Endometrium (tissue), 2 donors: Measurements from ENCODE around the gene COP1.
"Not testable (repeated sequence)": the region's sequence is repeated elsewhere in the genome, so short reads cannot be mapped to it uniquely, and the experiment has no call there.

Experiments used
- FAIRE-seq: peaks from 2 replicates; lab custom pipeline; 2012; peaks lifted over from hg19 to GRCh38; lab: Jason Lieb, UNC
- donor health status: control.
- donor health status: control.

The COP1 gene

DNA sequence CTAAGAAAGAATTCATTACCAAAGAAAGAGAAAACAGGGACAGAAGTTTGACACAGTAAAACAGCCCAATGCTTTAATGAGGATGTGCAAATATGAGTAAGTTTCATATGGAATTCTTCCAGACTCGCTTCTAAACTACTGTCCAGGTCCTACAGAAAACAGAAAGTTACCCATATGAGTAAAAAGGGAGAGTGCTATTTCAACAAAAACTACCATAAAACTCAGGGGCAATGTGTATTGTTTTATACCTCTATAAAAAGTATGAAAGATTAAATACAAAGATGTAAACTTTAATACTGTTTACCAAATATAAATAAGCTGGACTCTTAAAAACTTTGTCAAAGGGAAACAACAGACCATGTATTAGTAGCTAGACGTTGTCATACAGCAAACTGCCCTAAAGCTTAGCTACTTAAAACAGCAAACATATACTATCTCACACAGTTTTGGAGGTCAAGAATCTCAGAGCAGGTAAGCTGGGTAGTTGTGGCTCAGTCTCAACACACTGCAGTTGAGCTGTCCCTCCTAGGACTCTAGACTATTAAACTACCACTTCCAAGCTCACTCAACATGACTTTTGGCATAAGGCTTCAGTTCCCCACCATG is 174.9 kb downstream of the COP1 start:
- FAIRE-seq, result no peak

- no peak for FAIRE-seq
These were observed 177.5 kb downstream of the COP1 start for GRCh38 chr1:176029609-176030008.

DNA sequence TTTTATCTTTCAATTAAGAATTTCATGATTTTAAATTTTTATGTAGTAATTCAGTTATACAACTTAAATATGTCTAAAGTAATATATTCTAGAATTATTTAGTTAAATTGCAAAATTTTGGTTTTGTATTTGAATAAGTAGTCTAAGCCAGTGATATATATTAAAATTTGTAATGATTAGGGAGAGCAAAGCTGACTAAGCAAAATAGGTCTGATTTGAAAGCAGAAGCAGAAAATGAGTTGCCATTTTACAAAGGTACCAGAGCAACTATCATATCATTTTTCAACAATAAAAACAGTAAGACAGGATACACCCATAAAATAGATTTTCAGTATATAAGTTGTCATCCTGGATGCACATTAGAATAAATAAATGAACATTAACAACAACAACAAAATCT is 177.9 kb downstream of the COP1 start:
- FAIRE-seq, result no peak

- FAIRE-seq, result not testable (repeated sequence)
These were observed 179.2 kb downstream of the COP1 start for GRCh38 chr1:176027934-176028333.

- no peak for FAIRE-seq
These were observed 184.5 kb downstream of the COP1 start for GRCh38 chr1:176022574-176022973.

DNA sequence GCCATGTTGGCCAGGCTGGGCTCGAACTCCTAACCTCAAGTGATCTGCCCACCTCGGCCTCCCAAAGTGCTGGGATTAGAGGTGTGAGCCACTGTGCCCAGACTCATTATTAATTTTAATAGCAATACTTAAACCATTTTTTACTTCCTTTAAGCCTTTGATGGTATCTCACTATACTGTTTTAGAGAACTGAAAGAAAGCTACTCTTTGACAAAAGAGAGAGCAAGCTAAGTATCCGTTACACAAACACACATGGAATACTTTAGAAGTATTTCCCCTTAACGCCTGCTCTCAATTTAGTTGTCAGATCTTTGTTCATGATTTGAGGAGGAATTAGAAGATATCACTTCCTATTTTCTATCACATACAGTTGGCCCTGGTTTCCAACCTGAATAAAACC is 189.4 kb downstream of the COP1 start:
- no peak for FAIRE-seq

GRCh38 chr1:176009951-176010350 is 197.1 kb downstream of the COP1 start:
- FAIRE-seq, result no peak

DNA sequence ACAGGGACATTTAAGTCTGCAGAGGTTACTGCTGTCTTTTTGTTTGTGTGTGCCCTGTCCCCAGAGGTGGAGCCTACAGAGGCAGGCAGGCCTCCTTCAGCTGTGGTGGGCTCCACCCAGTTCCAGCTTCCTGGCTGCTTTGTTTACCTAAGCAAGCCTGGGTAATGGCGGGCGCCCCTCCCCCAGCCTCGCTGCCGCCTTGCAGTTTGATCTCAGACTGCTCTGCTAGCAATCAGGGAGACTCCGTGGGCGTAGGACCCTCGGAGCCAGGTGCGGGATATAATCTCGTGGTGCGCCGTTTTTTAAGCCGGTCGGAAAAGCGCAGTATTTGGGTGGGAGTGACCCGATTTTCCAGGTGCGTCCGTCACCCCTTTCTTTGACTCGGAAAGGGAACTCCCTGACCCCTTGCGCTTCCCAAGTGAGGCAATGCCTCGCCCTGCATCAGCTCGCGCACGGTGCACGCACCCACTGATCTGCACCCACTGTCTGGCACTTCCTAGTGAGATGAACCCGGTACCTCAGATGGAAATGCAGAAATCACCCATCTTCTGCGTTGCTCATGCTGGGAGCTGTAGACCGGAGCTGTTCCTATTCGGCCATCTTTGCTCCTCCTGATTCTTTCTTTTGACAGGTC is 199.2 kb downstream of the COP1 start:
- not testable (repeated sequence) for FAIRE-seq

DNA sequence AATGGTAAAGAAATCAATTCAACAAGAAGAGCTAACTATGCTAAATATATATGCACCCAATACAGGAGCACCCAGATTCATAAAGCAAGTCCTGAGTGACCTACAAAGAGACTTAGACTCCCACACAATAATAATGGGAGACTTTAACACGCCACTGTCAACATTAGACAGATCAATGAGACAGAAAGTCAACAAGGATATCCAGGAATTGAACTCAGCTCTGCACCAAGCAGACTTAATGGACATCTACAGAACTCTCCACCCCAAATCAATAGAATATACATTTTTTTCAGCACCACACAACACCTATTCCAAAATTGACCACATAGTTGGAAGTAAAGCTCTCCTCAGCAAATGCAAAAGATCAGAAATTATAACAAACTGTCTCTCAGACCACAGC is 212.4 kb downstream of the COP1 start:
- not testable (repeated sequence) for FAIRE-seq

GRCh38 chr1:175992825-175993224 is 214.3 kb downstream of the COP1 start:
- not testable (repeated sequence) for FAIRE-seq

DNA sequence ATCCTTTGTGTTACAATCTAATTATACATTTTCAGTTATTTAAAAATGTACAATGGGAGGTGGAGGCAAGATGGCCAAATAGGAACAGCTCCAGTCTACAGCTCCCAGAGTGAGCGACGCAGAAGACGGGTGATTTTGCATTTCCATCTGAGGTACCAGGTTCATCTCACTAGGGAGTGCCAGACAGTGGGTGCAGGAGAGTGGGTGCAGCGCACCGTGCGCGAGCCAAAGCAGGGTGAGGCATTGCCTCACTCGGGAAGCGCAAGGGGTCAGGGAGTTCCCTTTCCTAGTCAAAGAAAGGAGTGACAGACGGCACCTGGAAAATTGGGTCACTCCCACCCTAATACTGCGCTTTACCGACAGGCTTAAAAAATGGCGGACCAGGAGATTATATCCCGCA is 214.9 kb downstream of the COP1 start:
- FAIRE-seq, result not testable (repeated sequence)

GRCh38 chr1:175984813-175985212 is 222.3 kb downstream of the COP1 start:
- no peak for FAIRE-seq

- FAIRE-seq, result no peak
These were observed 222.9 kb downstream of the COP1 start for GRCh38 chr1:175984057-175984812.

DNA sequence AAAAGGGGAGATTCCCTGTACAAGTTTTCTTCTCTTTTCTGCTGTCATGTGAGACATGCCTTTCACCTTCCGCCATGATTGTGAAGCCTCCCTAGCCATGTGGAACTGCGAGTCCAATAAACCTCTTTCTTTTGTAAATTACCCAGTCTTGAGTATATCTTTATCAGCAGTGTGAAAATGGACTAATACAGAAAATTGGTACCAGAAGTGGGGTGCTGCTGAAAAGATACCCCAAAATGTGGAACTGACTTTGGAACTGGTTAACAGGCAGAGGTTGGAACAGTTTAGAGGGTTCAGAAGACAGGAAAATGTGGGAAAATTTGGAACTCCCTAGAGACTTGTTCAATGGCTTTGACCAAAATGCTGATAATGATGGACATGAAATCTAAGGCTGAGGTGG is 223.7 kb downstream of the COP1 start:
- FAIRE-seq, result not testable (repeated sequence)

DNA sequence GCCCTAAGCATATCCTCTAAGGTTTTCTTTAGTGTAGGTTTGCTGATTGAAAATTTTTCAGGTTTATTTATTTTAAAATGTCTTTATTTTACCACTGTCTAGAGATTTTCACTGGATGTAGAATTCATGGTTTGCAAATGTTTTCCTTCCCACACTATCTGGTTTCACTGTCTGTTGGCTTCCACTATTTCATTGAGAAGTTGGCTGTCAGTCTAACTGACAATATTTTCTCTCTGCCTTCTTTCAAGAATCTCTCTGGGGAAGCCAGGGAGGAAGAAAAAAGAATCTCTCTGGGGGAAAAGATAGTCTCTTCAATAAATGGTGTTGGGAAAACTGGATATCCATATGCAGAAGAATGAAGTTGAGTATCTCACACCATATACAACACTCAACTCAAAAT is 226.0 kb downstream of the COP1 start:
- FAIRE-seq, result no peak

DNA sequence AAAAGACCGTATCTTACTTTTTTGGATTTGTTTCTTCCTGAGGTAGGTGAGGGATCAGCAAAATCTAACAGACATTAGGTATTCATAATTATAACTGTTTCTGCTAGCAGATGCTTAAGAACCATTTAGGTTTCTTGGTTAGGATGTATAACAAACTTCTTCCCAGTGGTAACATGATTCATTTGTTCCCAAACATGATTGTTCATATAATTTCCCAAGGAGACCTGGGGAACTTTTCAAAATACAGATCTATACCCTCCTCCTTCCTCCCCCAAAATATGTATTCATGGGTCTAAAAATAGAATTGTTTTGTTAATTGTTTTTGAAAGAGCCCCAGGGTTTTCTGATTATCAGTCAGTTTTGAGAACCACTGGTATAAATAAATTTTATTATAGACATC is 228.2 kb downstream of the COP1 start:
- no peak for FAIRE-seq

DNA sequence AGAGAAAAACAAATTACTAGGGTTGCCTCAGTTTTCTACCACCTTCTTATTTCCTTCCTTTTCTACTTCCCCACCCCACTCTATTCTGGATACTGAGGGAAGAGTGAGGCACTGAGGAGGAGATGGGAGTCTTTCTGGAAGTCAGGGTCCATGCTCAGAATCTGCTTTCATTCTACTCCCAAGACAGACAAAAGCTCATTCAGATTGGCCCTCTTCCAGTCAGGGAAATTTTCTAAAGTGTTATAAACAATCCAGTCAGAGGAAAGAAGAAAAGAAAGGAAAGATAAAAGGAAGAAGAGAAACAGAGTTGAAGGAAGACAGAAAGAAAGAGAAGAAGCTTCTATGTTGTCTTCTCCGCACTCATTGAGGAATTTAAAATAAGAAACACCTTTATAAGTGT is 228.6 kb downstream of the COP1 start:
- no peak for FAIRE-seq

GRCh38 chr1:175976865-175977642 is 230.0 kb downstream of the COP1 start:
- FAIRE-seq, result peak; percentile 55

GRCh38 chr1:175969231-175969630 is 237.9 kb downstream of the COP1 start:
- FAIRE-seq, result no peak

DNA sequence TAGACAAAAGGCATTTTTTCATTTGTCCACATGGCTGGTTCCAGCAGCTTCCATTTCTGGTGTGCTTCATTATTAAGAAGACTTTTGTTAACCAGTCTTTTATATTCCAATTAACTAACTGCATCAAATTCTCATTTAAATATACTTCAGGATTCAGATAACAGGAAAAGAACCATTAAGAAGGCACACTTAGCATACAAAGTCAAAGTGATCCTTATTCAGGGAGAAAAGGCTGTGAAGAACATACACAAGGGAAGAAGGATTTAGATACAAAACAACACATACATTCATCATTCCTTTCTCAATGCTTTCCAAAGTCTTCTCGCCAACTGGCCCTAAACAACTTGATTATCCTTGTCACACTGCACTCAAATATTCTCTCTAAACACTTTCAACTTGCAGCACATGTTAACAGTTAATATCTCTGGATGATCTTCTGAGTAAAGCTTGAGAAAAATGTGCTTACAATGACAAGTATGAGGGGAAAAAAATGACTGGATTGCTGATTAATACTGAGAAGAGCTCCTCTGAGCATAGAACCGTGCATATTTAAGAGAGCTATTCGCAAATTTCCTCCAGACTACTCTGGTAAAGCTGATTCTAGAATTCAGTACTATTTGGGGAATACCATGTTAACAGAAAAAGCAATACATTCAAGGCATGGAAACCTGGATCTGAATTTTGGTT is 238.5 kb downstream of the COP1 start:
- FAIRE-seq, result no peak

DNA sequence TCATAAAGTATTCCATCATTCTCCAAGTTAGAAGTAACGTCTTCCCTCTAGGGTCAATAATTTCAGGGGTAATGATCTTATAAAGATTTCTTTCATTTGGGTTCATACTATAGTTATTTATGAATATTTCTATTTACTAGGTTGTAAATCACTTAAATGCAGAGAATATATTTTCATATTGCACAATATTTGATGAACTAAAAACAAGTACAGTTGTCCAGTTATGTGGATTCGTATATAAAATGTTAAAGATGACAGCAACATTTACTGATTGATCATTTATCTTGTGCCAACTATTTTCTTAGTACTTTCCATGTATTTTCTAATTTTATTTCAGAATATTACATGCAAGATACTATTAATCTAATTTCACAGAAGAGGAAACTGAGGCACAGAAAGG is 243.3 kb downstream of the COP1 start:
- FAIRE-seq, result no peak

DNA sequence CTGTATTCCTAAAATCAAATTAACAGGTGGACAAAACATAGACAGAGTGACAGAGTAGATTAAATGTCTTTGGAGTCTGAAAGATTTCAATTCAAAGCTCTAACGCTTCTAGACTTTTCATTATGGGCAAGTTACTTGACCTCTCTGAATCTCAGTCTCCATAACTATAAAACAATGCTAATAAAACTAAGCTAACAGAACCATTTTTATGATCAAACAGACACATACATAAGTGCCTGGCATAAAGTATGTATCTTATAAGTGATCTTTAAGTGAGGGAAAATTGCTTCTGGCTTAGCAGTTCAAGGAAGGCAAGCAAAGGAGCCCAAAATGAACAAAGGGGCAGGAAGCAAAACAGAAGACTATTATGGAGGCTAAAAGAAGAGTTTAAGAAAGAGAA is 246.9 kb downstream of the COP1 start:
- FAIRE-seq, result no peak
